SU-DHL-6 (cell line): Measurements from ENCODE around the gene GLIS2.

Experiments
- EZH2phosphoT487 ChIP-seq: fragments of 200-600 bp; sonication (generic), shearing (Covaris generic); conservative IDR thresholded peaks from 2 replicates; pipeline ENCODE4 v1.6.1; 2018; ENCODE audit warnings: mild to moderate bottlenecking, antibody characterized with exemption, low read length, moderate library complexity, mixed read lengths
- TF ChIP-seq, protein P1 (sequence below): fragments of 200-600 bp; sonication (generic); IDR thresholded peaks from one replicate; pipeline ENCODE4 v1.5.1; 2017; ENCODE audit warnings: antibody characterized with exemption, mild to moderate bottlenecking, low read length, moderate library complexity; ENCODE audit not compliant: insufficient read depth, poor library complexity, severe bottlenecking

DNA sequence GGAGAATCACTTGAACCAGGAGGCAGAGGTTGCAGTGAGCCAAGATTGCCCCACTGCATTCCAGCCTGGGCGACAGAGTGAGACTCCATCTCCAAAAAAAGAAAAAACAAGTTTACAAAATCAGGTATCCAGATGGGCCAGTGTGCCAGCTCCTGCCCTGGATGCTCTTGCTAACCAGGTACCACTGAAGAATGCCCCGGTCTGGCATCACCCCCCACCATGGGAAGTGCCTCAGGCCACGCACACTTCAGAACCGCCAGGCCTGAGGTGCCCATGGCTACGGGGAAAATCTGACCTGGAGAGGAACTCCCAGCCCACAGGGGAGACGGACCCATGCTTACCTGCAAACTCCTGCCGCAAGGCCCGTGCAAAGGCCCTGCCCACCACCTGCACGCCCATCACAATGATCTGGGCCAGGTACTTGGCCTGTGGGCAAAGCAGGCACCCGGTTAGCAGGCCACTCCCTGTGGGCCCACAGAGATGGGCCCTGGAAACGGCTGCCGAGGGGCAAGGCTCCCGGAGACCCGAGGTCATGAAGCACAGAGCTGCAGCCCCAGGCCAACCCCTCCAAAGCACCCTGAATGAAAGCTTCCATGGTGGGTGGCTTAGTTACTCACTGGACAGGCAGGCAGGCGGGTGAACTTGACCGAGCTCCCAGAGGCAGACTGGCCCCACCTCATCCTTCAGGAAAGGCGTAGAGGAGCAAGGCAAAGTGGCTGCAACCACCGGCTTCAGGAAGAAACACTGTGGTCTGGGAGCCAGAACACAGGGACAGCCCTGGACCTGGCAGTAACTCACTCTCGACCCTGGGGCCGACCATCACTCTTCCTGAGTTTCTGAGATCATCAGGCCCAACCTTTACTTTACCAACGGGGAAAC is 27.2 kb downstream of the GLIS2 start:
- TF ChIP-seq, protein P1, sequence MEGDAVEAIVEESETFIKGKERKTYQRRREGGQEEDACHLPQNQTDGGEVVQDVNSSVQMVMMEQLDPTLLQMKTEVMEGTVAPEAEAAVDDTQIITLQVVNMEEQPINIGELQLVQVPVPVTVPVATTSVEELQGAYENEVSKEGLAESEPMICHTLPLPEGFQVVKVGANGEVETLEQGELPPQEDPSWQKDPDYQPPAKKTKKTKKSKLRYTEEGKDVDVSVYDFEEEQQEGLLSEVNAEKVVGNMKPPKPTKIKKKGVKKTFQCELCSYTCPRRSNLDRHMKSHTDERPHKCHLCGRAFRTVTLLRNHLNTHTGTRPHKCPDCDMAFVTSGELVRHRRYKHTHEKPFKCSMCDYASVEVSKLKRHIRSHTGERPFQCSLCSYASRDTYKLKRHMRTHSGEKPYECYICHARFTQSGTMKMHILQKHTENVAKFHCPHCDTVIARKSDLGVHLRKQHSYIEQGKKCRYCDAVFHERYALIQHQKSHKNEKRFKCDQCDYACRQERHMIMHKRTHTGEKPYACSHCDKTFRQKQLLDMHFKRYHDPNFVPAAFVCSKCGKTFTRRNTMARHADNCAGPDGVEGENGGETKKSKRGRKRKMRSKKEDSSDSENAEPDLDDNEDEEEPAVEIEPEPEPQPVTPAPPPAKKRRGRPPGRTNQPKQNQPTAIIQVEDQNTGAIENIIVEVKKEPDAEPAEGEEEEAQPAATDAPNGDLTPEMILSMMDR, result no peak
- no peak for TF ChIP-seq EZH2phosphoT487
